Measurements from ENCODE around the gene VEZF1.

- TF ChIP-seq CTCF (IDR thresholded peaks at IDR 0.05; ENCODE audit: insufficient read depth, low read length, poor library complexity, severe bottlenecking) (no peak), EZH2phosphoT487 (conservative IDR thresholded peaks at IDR 0.05; ENCODE audit: low read length) (no peak)
These were observed 31.5 kb upstream of the VEZF1 start for GRCh38 chr17:58019521-58019920.
